HG03039 (cell line): ENCODE results near the gene SPRR2E.
"Not testable (repeated sequence)": the region's sequence is repeated elsewhere in the genome, so short reads cannot be mapped to it uniquely, and the experiment has no call there.

ENCODE experiments used
- ATAC-seq: cut with Tn5 transposase; IDR thresholded peaks from one replicate; pipeline ENCODE4 v1.9.1; 2021; ENCODE audit warnings: mild to moderate bottlenecking, moderate library complexity; ENCODE audit not compliant: unreplicated experiment

The SPRR2E gene

GRCh38 chr1:153094426-153094825 is at the start of gene SPRR2E:
SPRR2E (minus strand) TSS chr1:153094526; CDS start chr1:153093751, 775 bp downstream.
- no peak for ATAC-seq

GRCh38 chr1:153141377-153141776 is 47.1 kb upstream of the SPRR2E start:
- no peak for ATAC-seq

GRCh38 chr1:153140484-153140883 is 46.2 kb upstream of the SPRR2E start:
- no peak for ATAC-seq

- ATAC-seq: no peak
Measured at GRCh38 chr1:153133743-153134142, 39.4 kb upstream of the SPRR2E start.

- ATAC-seq: no peak
Measured at GRCh38 chr1:153133267-153133666, 38.9 kb upstream of the SPRR2E start.

- not testable (repeated sequence) for ATAC-seq
Measured at GRCh38 chr1:153128688-153129087, 34.4 kb upstream of the SPRR2E start.

GRCh38 chr1:153127296-153127695 is 33.0 kb upstream of the SPRR2E start:
- ATAC-seq: no peak

GRCh38 chr1:153125536-153125935 is 31.2 kb upstream of the SPRR2E start:
- no peak for ATAC-seq

GRCh38 chr1:153123793-153124192 is 29.5 kb upstream of the SPRR2E start:
- not testable (repeated sequence) for ATAC-seq

GRCh38 chr1:153122831-153123421 is 28.6 kb upstream of the SPRR2E start:
- ATAC-seq: no peak

- no peak for ATAC-seq
Measured at GRCh38 chr1:153120945-153121344, 26.6 kb upstream of the SPRR2E start.

- ATAC-seq: no peak
Measured at GRCh38 chr1:153119491-153119971, 25.2 kb upstream of the SPRR2E start.

- ATAC-seq: not testable (repeated sequence)
Measured at GRCh38 chr1:153115264-153115663, 20.9 kb upstream of the SPRR2E start.

GRCh38 chr1:153113416-153113815 is 19.1 kb upstream of the SPRR2E start, which contains the start of gene SPRR2F:
SPRR2F (minus strand) TSS chr1:153113516; CDS start chr1:153112733, 783 bp downstream.
- ATAC-seq: no peak

- ATAC-seq: not testable (repeated sequence)
Measured at GRCh38 chr1:153112454-153112853, 18.1 kb upstream of the SPRR2E start.

GRCh38 chr1:153100245-153100644 is 5.9 kb upstream of the SPRR2E start:
- ATAC-seq: no peak

GRCh38 chr1:153099461-153100045 is 5.2 kb upstream of the SPRR2E start:
- no peak for ATAC-seq

GRCh38 chr1:153095764-153096163 is 1.4 kb upstream of the SPRR2E start:
- ATAC-seq: no peak

GRCh38 chr1:153087652-153088051 is 6.7 kb downstream of the SPRR2E start:
- ATAC-seq: no peak

GRCh38 chr1:153081736-153082135 is 12.6 kb downstream of the SPRR2E start:
- no peak for ATAC-seq

GRCh38 chr1:153072806-153073726 is 21.3 kb downstream of the SPRR2E start:
- no peak for ATAC-seq
